ENCODE data around the gene CAMK2N1.

GRCh38 chr1:20445956-20446355, 40.1 kb downstream of the CAMK2N1 start:
- TF ChIP-seq GATA2 (IDR thresholded peaks at IDR 0.05; ENCODE audit: low read depth, low read length) (no peak), GATA3 (IDR thresholded peaks at IDR 0.05; ENCODE audit: low read depth, low read length) (no peak)
